Stimulated activated naive CD8-positive, alpha-beta T cell treated with anti-CD3 and anti-CD28 coated beads, Interleukin-15, amount 100 ng/mL, for 72 hours (primary cell): ENCODE data around the gene ADM.

ENCODE experiments used
- ATAC-seq: fragments of 150-1000 bp; cut with Tn5 transposase; 2 replicates; pipeline ENCODE4 v1.10.0; 2021; ENCODE audit warnings: mild to moderate bottlenecking, moderate library complexity
- DNase-seq, 2 donors: peaks; one replicate each; pipeline ENCODE4 v3.0.0; 2021 to 2022
- H3K27ac Mint-ChIP-seq, 2 donors: one replicate each; pipeline ENCODE4 v1.8.0; 2022; ENCODE audit warnings: mild to moderate bottlenecking in 2 of 2, mixed read lengths in 2 of 2, moderate library complexity in 2 of 2
- H3K27me3 Mint-ChIP-seq: one replicate; pipeline ENCODE4 v1.8.0; 2022; ENCODE audit warnings: mixed read lengths
- H3K4me1 Mint-ChIP-seq: one replicate; pipeline ENCODE4 v1.8.0; 2022; ENCODE audit warnings: mild to moderate bottlenecking, mixed read lengths
- H3K4me3 Mint-ChIP-seq, 2 donors: one replicate each; pipeline ENCODE4 v1.8.0; 2022; ENCODE audit warnings: mild to moderate bottlenecking in 2 of 2, mixed read lengths in 2 of 2, moderate library complexity in 1 of 2
- H3K9me3 Mint-ChIP-seq, 2 donors: one replicate each; pipeline ENCODE4 v1.8.0; 2022; ENCODE audit warnings: mixed read lengths in 2 of 2

ADM gene

DNA sequence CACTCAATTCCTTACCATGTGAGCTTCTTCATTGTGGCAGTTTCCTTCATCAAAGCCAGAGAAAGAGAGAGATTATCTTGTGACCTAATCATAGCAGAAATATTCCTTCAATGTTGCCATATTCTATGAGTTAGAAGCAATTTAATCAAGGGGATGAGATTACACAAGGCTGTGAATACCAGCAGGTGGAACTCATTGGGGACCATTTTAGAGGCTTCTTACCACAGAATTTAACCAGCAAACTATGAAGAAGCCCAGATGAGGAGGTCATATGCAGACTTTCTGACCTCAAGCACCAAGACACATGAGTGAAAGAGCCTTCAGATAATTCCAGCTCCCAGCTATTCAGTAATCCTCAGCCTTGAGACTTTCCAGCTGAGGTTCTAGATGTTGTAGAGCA, 51.3 kb downstream of the ADM start:
- Mint-ChIP-seq H3K27ac (no peak overlapping the region), H3K4me3 (no peak overlapping the region), H3K4me1 (no peaks in the 10 kb centered on the region), H3K9me3 (no peaks in the 10 kb centered on the region), H3K27me3 (peaks cover 44% of the 10 kb centered on the region)
- DNase-seq (no peak), ATAC-seq (no peak)
